GM15510 (cell line): ENCODE data around the gene TASOR2.

Experiments used
- POLR2A ChIP-seq: IDR thresholded peaks from 3 replicates; pipeline ENCODE4 v1.6.1; 2011; ENCODE audit warnings: borderline replicate concordance; ENCODE audit not compliant: insufficient read length; ENCODE audit errors: extremely low read depth

Gene TASOR2

GRCh38 chr10:5648494-5649457, 35.9 kb upstream of the TASOR2 start:
- TF ChIP-seq POLR2A, result no peak

DNA sequence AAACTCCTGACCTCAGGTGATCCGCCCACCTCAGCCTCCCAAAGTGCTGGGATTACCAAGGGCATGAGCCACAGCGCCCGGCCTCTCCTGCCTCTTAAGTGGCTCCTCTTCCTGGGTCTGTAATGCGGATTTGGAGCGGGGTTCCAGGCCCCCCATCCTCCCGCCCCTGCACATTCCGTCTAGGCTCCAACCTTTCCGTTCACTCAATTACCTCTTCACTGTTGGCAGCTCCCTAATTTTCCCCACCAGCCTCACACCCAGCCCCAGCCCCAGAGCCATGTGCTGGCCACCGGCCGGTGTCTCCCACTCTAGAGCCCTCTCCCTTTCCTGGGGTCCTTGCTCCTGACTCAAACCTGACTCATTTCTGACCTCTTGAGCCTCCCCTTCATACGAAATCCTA, 34.9 kb upstream of the TASOR2 start:
- no peak for TF ChIP-seq POLR2A

DNA sequence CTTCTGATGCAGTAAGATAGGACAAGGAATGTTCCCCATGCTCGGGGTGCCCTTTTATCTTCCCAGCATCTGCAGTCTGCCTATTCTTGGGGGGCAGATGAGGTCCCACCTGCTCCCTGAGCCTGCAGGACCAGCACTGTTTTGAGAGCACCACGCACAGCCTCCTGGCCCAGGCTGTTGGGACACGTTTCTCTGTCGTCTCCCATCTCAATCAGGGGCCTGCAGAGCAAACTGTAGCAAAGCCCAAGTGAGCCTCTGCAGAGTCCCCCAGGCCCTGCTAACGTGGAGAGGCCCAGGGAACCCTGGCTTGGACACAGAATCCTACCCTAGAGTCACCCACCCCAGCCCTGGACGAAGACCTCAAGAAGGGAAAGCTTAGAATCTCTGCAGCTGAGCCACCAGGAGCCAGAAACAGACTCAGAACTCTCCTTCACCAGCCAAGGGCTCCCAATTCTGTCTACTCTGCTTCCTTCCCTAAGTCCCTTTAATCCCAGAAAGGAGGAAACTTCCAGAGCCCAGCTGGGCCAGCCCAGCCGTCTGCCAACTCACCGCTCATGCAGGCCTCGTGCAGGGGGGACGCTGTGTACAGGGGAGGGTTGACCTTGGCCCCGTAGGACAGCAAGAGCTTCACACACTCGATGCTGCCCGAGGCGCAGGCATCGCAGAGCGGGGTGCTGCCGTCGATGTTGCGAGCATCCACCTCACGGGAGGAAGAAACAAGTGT, 33.8 kb upstream of the TASOR2 start:
- no peak for TF ChIP-seq POLR2A

DNA sequence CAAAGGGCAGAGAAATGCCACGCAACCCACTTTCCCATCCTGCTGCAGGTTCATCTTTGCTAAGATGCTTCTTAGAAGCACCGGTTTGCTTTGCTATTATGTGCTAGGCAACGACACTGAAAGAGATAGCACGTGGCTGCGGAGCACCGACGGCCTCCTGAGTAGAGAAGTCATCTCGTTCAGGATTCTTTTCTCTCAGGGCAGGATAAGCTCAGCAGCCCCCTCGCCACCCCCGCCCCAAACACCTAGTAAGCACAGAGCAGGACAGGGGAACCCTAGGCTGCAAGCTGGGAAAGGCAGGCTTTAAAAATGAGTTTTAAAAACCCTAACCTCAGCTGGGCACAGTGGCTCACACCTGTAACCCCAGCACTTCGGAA, 33.3 kb upstream of the TASOR2 start:
- TF ChIP-seq POLR2A, result no peak

DNA sequence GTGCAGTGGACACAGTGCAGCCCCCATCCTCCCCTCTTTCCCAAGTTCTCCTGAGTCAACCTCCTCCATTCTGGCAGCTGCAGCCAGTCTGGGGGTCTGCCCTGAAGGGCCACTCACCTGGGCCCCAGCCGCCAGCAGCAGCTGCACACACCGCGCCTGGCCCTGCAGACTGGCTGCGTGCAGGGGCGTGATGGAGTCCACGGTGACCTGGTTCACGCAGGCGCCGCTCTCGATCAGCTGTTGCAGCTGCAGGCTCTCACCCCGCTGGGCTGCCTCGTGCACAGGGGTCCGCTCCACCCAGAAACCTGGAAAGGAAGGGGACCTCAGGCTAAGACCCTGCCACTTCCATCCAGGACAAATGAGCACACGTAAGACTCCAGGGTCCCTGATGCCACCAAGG, 31.9 kb upstream of the TASOR2 start:
- no peak for TF ChIP-seq POLR2A

GRCh38 chr10:5654218-5654755, 30.4 kb upstream of the TASOR2 start:
- no peak for TF ChIP-seq POLR2A

DNA sequence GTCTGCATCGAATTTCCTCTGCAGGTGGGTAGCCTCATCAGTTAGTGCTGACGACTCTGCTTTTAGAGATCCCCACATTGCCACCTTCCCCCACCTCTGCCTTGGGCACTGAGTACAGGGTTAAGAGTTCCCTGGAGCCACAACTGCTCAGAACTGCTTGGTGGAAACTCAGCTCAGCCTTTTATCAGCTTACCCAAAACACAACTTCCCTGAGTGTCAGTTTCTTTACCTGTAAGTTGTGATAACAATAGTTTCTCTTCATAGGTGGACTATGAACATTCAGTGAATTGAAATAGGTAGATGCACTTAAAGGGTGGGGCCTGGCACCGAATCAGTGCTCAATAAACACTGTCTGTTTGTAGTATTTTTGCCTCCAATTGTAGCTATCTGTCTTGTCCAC, 29.5 kb upstream of the TASOR2 start:
- no peak for TF ChIP-seq POLR2A

DNA sequence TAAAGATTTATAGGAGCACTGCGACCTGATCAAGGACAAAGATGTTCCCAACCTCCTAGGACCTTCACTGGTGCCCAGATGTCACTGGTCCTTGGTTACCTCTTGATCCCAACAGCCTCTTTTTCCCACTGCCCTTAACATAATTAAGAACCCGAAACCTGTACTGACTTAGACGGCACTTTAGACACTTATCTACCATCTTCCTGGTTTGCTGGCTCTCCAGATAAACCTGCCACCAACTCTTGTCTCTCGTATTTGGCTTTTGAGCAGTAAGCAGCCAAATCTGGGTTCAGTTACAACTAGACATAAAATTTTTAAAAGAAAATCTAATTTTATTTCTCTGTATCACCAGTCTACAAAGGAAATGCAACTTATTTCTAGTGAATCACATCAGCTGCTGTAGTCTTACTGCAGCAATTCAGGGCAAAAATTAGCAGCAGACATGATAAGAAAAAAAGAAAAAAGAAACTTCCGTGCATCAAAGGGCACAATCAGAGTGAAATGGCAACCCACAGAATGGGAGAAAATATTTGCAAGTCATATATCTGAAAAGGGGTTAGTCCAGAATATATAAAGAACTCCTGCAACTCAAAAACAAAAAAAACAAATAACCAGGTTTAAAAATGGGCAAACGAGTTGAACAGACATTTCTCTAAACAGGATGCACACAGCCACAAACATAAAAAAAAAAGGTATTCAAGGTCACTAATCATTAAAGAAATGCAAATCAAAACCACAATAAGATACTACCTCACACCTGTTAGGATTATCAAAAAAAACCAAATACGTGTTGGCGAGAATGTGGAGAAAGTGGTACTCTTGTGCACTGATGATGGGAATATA, 27.7 kb upstream of the TASOR2 start:
- TF ChIP-seq POLR2A, result no peak

- TF ChIP-seq POLR2A, result no peak
These were observed 25.6 kb upstream of the TASOR2 start for GRCh38 chr10:5658871-5659618.

- TF ChIP-seq POLR2A, result no peak
These were observed 24.7 kb upstream of the TASOR2 start for GRCh38 chr10:5659702-5660528.

GRCh38 chr10:5661043-5661442, 23.6 kb upstream of the TASOR2 start:
- no peak for TF ChIP-seq POLR2A

GRCh38 chr10:5662708-5663579, 21.7 kb upstream of the TASOR2 start:
- TF ChIP-seq POLR2A, result no peak
